H1 (cell line): ENCODE data around the gene FBXO21. TPM values are rescaled to one million over a fixed set of nuclear protein-coding genes. Genes with fewer than 3 reads are reported as not detected.

Source experiments
- CTCF ChIA-PET: fragments of 300-600 bp; sonication (Branson Sonifier 250); formaldehyde crosslinking; loops from one replicate; lab custom pipeline; 2021; ENCODE audit not compliant: partially characterized antibody; lab: Charles Lee
- POLR2A ChIA-PET: fragments of 300-600 bp; sonication (Branson Sonifier 250); formaldehyde crosslinking; loops from one replicate; lab custom pipeline; 2021; ENCODE audit warnings: inconsistent platforms; ENCODE audit not compliant: partially characterized antibody; lab: Charles Lee
- DNase-seq, 2 experiments: peaks; one replicate each; pipeline versions ENCODE4 v3.0.0 to v3.0.0-alpha.2; 2010 to 2022; ENCODE audit warnings: low spot score in 2 of 2, low read depth in 1 of 2, mixed read lengths in 1 of 2
- FAIRE-seq: peaks from 2 replicates; lab custom pipeline; 2011; peaks lifted over from hg19 to GRCh38; lab: Jason Lieb, UNC
- H2AFZ ChIP-seq: 2 replicates; pipeline ENCODE4 v1.8.1; 2012; ENCODE audit warnings: low read length, inconsistent platforms
- H2AK5ac ChIP-seq: 2 replicates; pipeline ENCODE4 v1.6.1; 2013; ENCODE audit warnings: low read depth, low read length
- H2BK120ac ChIP-seq: replicated peaks from 2 replicates; pipeline ENCODE3; 2013; ENCODE audit warnings: low read depth, low read length, inconsistent platforms
- H2BK12ac ChIP-seq: 2 replicates; pipeline ENCODE4 v1.6.1; 2013; ENCODE audit warnings: low read depth, low read length
- H2BK15ac ChIP-seq: 2 replicates; pipeline ENCODE4 v1.6.1; 2013; ENCODE audit warnings: low read length
- H2BK20ac ChIP-seq: 2 replicates; pipeline ENCODE4 v1.6.1; 2013; ENCODE audit warnings: low read length
- H2BK5ac ChIP-seq: 2 replicates; pipeline ENCODE4 v1.6.1; 2013; ENCODE audit warnings: low read depth, low read length
- H3K14ac ChIP-seq: 2 replicates; pipeline ENCODE4 v1.6.1; 2013; ENCODE audit warnings: inconsistent platforms; ENCODE audit not compliant: insufficient read length
- H3K18ac ChIP-seq: 2 replicates; pipeline ENCODE4 v1.6.1; 2013; ENCODE audit warnings: low read length; ENCODE audit errors: extremely low read depth
- H3K23ac ChIP-seq: 2 replicates; pipeline ENCODE4 v1.6.1; 2013; ENCODE audit warnings: inconsistent platforms; ENCODE audit not compliant: insufficient read length
- H3K23me2 ChIP-seq: 2 replicates; pipeline ENCODE4 v1.6.1; 2013; ENCODE audit warnings: low read depth, low read length
- H3K27ac ChIP-seq: 2 replicates; pipeline ENCODE4 v1.6.1; 2011; ENCODE audit warnings: low read depth, low read length, inconsistent platforms
- H3K27me3 ChIP-seq, 4 experiments: replicated peaks in 1 of 4; 1 replicate in 1 of 4; 2 replicates in 3 of 4; pipeline versions ENCODE4 v1.6.1 to v1.8.1; 2011 to 2013; ENCODE audit warnings: low read length in 3 of 4, mild to moderate bottlenecking in 3 of 4, inconsistent platforms in 2 of 4, mixed read lengths in 2 of 4, moderate library complexity in 1 of 4; ENCODE audit not compliant: control insufficient read depth in 3 of 4, insufficient read depth in 3 of 4; ENCODE audit errors: extremely low read depth in 1 of 4
- H3K36me3 ChIP-seq, 4 experiments: 2 replicates each; pipeline versions ENCODE4 v1.6.1 to v1.8.1; 2011 to 2013; ENCODE audit warnings: mild to moderate bottlenecking in 4 of 4, low read length in 3 of 4, moderate library complexity in 2 of 4, control low read depth in 1 of 4, inconsistent platforms in 1 of 4; ENCODE audit not compliant: insufficient read depth in 4 of 4, control insufficient read depth in 2 of 4
- H3K4ac ChIP-seq: replicated peaks from 2 replicates; pipeline ENCODE3; 2013; ENCODE audit warnings: low read length, low read depth, mixed read lengths, inconsistent platforms; ENCODE audit not compliant: insufficient read length
- H3K4me1 ChIP-seq, 4 experiments: replicated peaks in 1 of 4; 1 replicate in 1 of 4; 2 replicates in 3 of 4; pipeline versions ENCODE4 v1.6.1 to v1.8.1; 2011 to 2013; ENCODE audit warnings: low read length in 3 of 4, inconsistent platforms in 2 of 4, mixed read lengths in 1 of 4; ENCODE audit not compliant: insufficient read depth in 4 of 4, control insufficient read depth in 3 of 4
- H3K4me2 ChIP-seq, 2 experiments: 2 replicates each; pipeline versions ENCODE4 v1.6.1 to v1.8.1; 2011 to 2013; ENCODE audit warnings: low read depth in 2 of 2, low read length in 2 of 2, control low read depth in 1 of 2, inconsistent platforms in 1 of 2, mild to moderate bottlenecking in 1 of 2; ENCODE audit not compliant: insufficient read depth in 1 of 2
- H3K4me3 ChIP-seq, 4 experiments: fragments of 200-600, 300-600 bp in 1 of 4; sonication (generic), shearing (Covaris generic), sonication (Bioruptor Twin) in 1 of 4; 2 replicates each; pipeline versions ENCODE4 v1.5.1 to v1.8.1; 2011 to 2016; ENCODE audit warnings: low read length in 4 of 4, low read depth in 3 of 4, control low read depth in 2 of 4, inconsistent platforms in 2 of 4, mild to moderate bottlenecking in 2 of 4, mixed read lengths in 1 of 4, moderate library complexity in 1 of 4; ENCODE audit not compliant: insufficient read depth in 2 of 4; ENCODE audit errors: extremely low read depth in 1 of 4
- H3K56ac ChIP-seq: replicated peaks from 2 replicates; pipeline ENCODE3; 2013; ENCODE audit warnings: low read depth, mild to moderate bottlenecking, mixed read lengths, low read length, inconsistent platforms; ENCODE audit not compliant: insufficient read length
- H3K79me1 ChIP-seq: 2 replicates; pipeline ENCODE4 v1.6.1; 2013; ENCODE audit warnings: low read depth, low read length, control low read depth
- H3K79me2 ChIP-seq, 2 experiments: 2 replicates each; pipeline versions ENCODE4 v1.6.1 to v1.8.1; 2012 to 2013; ENCODE audit warnings: low read length in 2 of 2, mild to moderate bottlenecking in 2 of 2, inconsistent platforms in 1 of 2; ENCODE audit not compliant: insufficient read depth in 2 of 2, control insufficient read depth in 1 of 2
- H3K9ac ChIP-seq, 4 experiments: replicated peaks in 1 of 4; 1 replicate in 1 of 4; 2 replicates in 3 of 4; pipeline versions ENCODE4 v1.6.1 to v1.8.1; 2011 to 2013; ENCODE audit warnings: low read depth in 3 of 4, low read length in 3 of 4, control low read depth in 2 of 4, mild to moderate bottlenecking in 2 of 4, moderate library complexity in 2 of 4, inconsistent platforms in 1 of 4; ENCODE audit errors: extremely low read depth in 1 of 4
- H3K9me3 ChIP-seq, 2 experiments: 2 replicates each; pipeline versions ENCODE4 v1.6.1 to v1.8.1; 2012 to 2013; ENCODE audit warnings: mild to moderate bottlenecking in 2 of 2, moderate library complexity in 2 of 2, control low read depth in 1 of 2, inconsistent platforms in 1 of 2, low read depth in 1 of 2, low read length in 1 of 2, mixed read lengths in 1 of 2; ENCODE audit not compliant: insufficient read depth in 2 of 2
- H4K20me1 ChIP-seq, 2 experiments: replicated peaks in 1 of 2; 2 replicates each; pipeline versions ENCODE3 to v1.8.1; 2011 to 2013; ENCODE audit warnings: inconsistent platforms in 2 of 2, low read length in 2 of 2, mild to moderate bottlenecking in 1 of 2; ENCODE audit not compliant: insufficient read depth in 2 of 2, control insufficient read depth in 1 of 2
- H4K5ac ChIP-seq: 2 replicates; pipeline ENCODE4 v1.6.1; 2013; ENCODE audit warnings: low read length, low read depth, mixed read lengths, inconsistent platforms; ENCODE audit not compliant: insufficient read length
- H4K8ac ChIP-seq: 2 replicates; pipeline ENCODE4 v1.8.0; 2013; ENCODE audit warnings: mild to moderate bottlenecking, moderate library complexity, low read length, inconsistent platforms; ENCODE audit not compliant: insufficient read depth; ENCODE audit errors: extremely low read depth
- H4K91ac ChIP-seq: replicated peaks from 2 replicates; pipeline ENCODE3; 2013; ENCODE audit warnings: low read length, mixed read lengths, inconsistent platforms; ENCODE audit not compliant: insufficient read length
- BCL11A ChIP-seq, 2 experiments: IDR thresholded peaks; one replicate each; pipeline ENCODE4 v1.6.1; 2011; ENCODE audit warnings: low read depth in 2 of 2, low read length in 2 of 2, mild to moderate bottlenecking in 2 of 2
- CEBPB ChIP-seq: IDR thresholded peaks from 2 replicates; pipeline ENCODE4 v1.6.1; 2012; ENCODE audit warnings: low read depth, low read length
- EGR1 ChIP-seq: IDR thresholded peaks from 2 replicates; pipeline ENCODE4 v1.6.1; 2011; ENCODE audit warnings: low read depth, low read length, borderline replicate concordance
- EP300 ChIP-seq, 2 experiments: IDR thresholded peaks; 1 replicate in 1 of 2; 2 replicates in 1 of 2; pipeline ENCODE4 v1.6.1; 2011 to 2012; ENCODE audit warnings: low read depth in 2 of 2, low read length in 2 of 2, mild to moderate bottlenecking in 2 of 2, borderline replicate concordance in 1 of 2, inconsistent platforms in 1 of 2, moderate library complexity in 1 of 2
- GABPA ChIP-seq: IDR thresholded peaks from 2 replicates; pipeline ENCODE4 v1.6.1; 2011; ENCODE audit warnings: mild to moderate bottlenecking, low read length, moderate library complexity, borderline replicate concordance; ENCODE audit not compliant: insufficient read depth
- HDAC6 ChIP-seq: IDR thresholded peaks from one replicate; pipeline ENCODE4 v1.7.1; 2012; ENCODE audit warnings: low read depth, mild to moderate bottlenecking, inconsistent platforms, low read length, moderate library complexity
- MAFK ChIP-seq: IDR thresholded peaks from 2 replicates; pipeline ENCODE4 v1.6.1; 2012; ENCODE audit warnings: low read depth, mild to moderate bottlenecking, improper control_type of control experiment, low read length
- NANOG ChIP-seq: IDR thresholded peaks from 2 replicates; pipeline ENCODE4 v1.6.1; 2011; ENCODE audit warnings: low read length, low read depth, mild to moderate bottlenecking, inconsistent platforms; ENCODE audit not compliant: insufficient read depth, poor library complexity, severe bottlenecking
- RXRA ChIP-seq: IDR thresholded peaks from 2 replicates; pipeline ENCODE4 v1.6.1; 2011; ENCODE audit warnings: low read depth, mild to moderate bottlenecking, low read length, moderate library complexity; ENCODE audit not compliant: insufficient read depth
- SUZ12 ChIP-seq: fragments of 200-600 bp; sonication (generic); IDR thresholded peaks from 2 replicates; pipeline ENCODE4 v1.6.1; 2012; ENCODE audit warnings: mild to moderate bottlenecking, inconsistent platforms, low read length, moderate library complexity, mixed read lengths
- TAF1 ChIP-seq: IDR thresholded peaks from 2 replicates; pipeline ENCODE4 v1.6.1; 2011; ENCODE audit warnings: mild to moderate bottlenecking, low read depth, low read length
- TBP ChIP-seq: IDR thresholded peaks from 2 replicates; pipeline ENCODE4 v1.6.1; 2011; ENCODE audit warnings: low read depth, low read length, improper control_type of control experiment
- WGBS, 2 experiments: shearing (Covaris generic) in 1 of 2; methylation state at CpG; one replicate each; pipeline versions ENCODE4 v1.1.6 to v1.1.7; 2013 to 2015; ENCODE audit warnings: low lambda C conversion rate in 2 of 2, mixed read lengths in 2 of 2, inconsistent platforms in 1 of 2, low coverage in 1 of 2, missing lambda C conversion rate in 1 of 2; ENCODE audit not compliant: insufficient replicate concordance in 2 of 2, insufficient coverage in 1 of 2, insufficient read length in 1 of 2; ENCODE audit errors: extremely low coverage in 1 of 2, missing lambda C conversion rate in 1 of 2; 5-methylcytosine and 5-hydroxymethylcytosine counted together
- polyA plus RNA-seq, 7 experiments: library from polyadenylated mRNA; depleted of rRNA in 3 of 7; stranded (reverse) in 5 of 7; unstranded in 2 of 7; fragments of >200 nt in 5 of 7; fragments of 200-250 nt in 2 of 7; gene quantifications; 1 replicate in 5 of 7; 2 replicates in 1 of 7; 4 replicates in 1 of 7; pipeline versions ENCODE4 v1.2.1 to v1.2.3, GENCODE V29; 2011 to 2013; ENCODE audit warnings: missing spikeins in 2 of 7, mixed read lengths in 2 of 7
- total RNA-seq: library from RNA; stranded (reverse); fragmentation: NEBNext Ultra II Directional; extraction: Animal tissue kit (Norgen Biotek cat#: 25700); gene quantifications from 2 replicates; pipeline ENCODE4 v1.2.1, GENCODE V29; 2021

Gene FBXO21
- total and polyA plus RNA-seq, 2 of the 8 experiments (the other 6 are each of a cell fraction or from before 2014, with no cell fraction given) = 57.0 to 80.6 TPM

DNA sequence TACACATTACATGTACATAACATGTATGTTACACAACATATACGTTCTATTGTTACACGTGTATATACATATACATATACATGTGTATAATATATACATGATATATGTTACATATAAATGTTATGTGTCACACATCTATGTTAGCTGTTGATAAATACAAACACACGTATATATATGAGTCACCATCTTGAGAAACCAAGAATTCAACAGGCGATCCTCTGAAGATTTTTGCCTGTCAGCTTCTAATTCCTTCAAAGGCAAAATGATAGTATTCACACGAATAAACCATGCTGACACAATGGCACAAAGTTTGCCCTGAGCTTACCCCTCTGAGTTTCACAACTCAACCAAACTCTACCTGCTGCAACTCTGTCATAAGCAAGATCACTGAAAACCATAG, 60.9 kb downstream of the FBXO21 start:
- peaks cover 28 to 30% of the 10 kb centered on the region in 2 experiments for H3K9me3 ChIP-seq
- H3K14ac ChIP-seq = no peak overlapping the region
- TF ChIP-seq TAF1 = no peak
- TF ChIP-seq NANOG = no peak
- TF ChIP-seq CEBPB = no peak
- no peak for TF ChIP-seq HDAC6
- TF ChIP-seq RXRA = no peak
- no peak for TF ChIP-seq GABPA
- TF ChIP-seq BCL11A (IDR thresholded peaks at IDR 0.05; ENCODE audit: low read depth in 2 of 2, low read length in 2 of 2) = no peak
- TF ChIP-seq EGR1 = no peak
- no peak for TF ChIP-seq MAFK
- no peak for TF ChIP-seq EP300 (IDR thresholded peaks at IDR 0.05; ENCODE audit: borderline replicate concordance in 1 of 2, low read depth in 2 of 2, low read length in 2 of 2)
- TF ChIP-seq SUZ12 = no peak
- no peak for TF ChIP-seq TBP
- TF ChIP-seq, all 59 proteins: peak for 0
- CTCF ChIA-PET = interaction anchor here (0.8 to 5.3 kb wide), 6 partner anchors 10 to 118 kb away, joined by 3 to 53 read pairs (median 10); no protein-coding TSS in a partner anchor
- Histone ChIP-seq H2AK5ac (no peak overlapping the region), H3K36me3 (no peaks in the 10 kb centered on the region; a peak in 1 of 8 replicates), H3K4me2 (no peak overlapping the region), H2BK5ac (no peak overlapping the region), H4K20me1 (peaks cover 0 to 2% of the 10 kb centered on the region in 2 experiments), H3K27ac (no peak overlapping the region), H2BK12ac (no peak overlapping the region), H2BK120ac (no peak overlapping the region), H3K4ac (no peak overlapping the region), H3K56ac (no peak overlapping the region), H2AFZ (no peak overlapping the region), H4K91ac (no peak overlapping the region), H3K9ac (no peak overlapping the region), H3K79me2 (peaks cover 0 to 3% of the 10 kb centered on the region in 2 experiments; a peak in 1 of 4 replicates), H3K23ac (no peak overlapping the region), H3K79me1 (no peaks in the 10 kb centered on the region), H3K23me2 (no peaks in the 10 kb centered on the region), H4K8ac (no peak overlapping the region), H3K4me1 (no peaks in the 10 kb centered on the region), H2BK20ac (no peak overlapping the region), H3K4me3 (no peak overlapping the region), H3K18ac (no peak overlapping the region), H3K27me3 (no peaks in the 10 kb centered on the region), H2BK15ac (no peak overlapping the region), H4K5ac (no peak overlapping the region)
- DNase-seq = no peak
- POLR2A ChIA-PET = interaction anchor here (1.8 kb wide), 1 partner anchor 10 kb away, joined by 7 read pairs; no protein-coding TSS in a partner anchor
- FAIRE-seq = no peak
- WGBS, 2 experiments = 87% methylated on average over 5 of the region's 5 CpGs; no CpG with 5 or more reads in 1 of the 2 experiments
